Astrocyte (in vitro differentiated cells and primary cell): Measurements from ENCODE around the gene RASA4B. TPM values are rescaled to one million over a fixed set of nuclear protein-coding genes. Genes with fewer than 3 reads are reported as not detected.
"Not testable (repeated sequence)": the region's sequence is repeated elsewhere in the genome, so short reads cannot be mapped to it uniquely, and the experiment has no call there.

ENCODE experiments used
- DNase-seq: peaks from one replicate; pipeline ENCODE4 v3.0.0-alpha.2; 2010; ENCODE audit warnings: low read depth
- FAIRE-seq: peaks from 2 replicates; lab custom pipeline; 2011; peaks lifted over from hg19 to GRCh38; lab: Jason Lieb, UNC
- H2AFZ ChIP-seq: 2 replicates; pipeline ENCODE4 v1.6.0; 2012; ENCODE audit warnings: low read depth, low read length, inconsistent platforms
- H3K27ac ChIP-seq: 2 replicates; pipeline ENCODE4 v1.5.1; 2011; ENCODE audit warnings: low read depth, low read length, inconsistent platforms
- H3K27me3 ChIP-seq: 2 replicates; pipeline ENCODE4 v1.6.0; 2011; ENCODE audit warnings: low read length, inconsistent platforms; ENCODE audit not compliant: insufficient read depth
- H3K36me3 ChIP-seq: 2 replicates; pipeline ENCODE4 v1.5.1; 2011; ENCODE audit warnings: low read length, inconsistent platforms; ENCODE audit not compliant: insufficient read depth
- H3K4me1 ChIP-seq: 2 replicates; pipeline ENCODE4 v1.5.1; 2011; ENCODE audit warnings: low read length, inconsistent platforms; ENCODE audit not compliant: insufficient read depth
- H3K4me2 ChIP-seq: 2 replicates; pipeline ENCODE4 v1.6.0; 2012; ENCODE audit warnings: low read length, inconsistent platforms
- H3K4me3 ChIP-seq: 2 replicates; pipeline ENCODE4 v1.5.1; 2011; ENCODE audit warnings: low read depth, mild to moderate bottlenecking, low read length, inconsistent platforms; ENCODE audit not compliant: insufficient read depth
- H3K79me2 ChIP-seq: 2 replicates; pipeline ENCODE4 v1.6.0; 2012; ENCODE audit warnings: mild to moderate bottlenecking, low read length, inconsistent platforms; ENCODE audit not compliant: insufficient read depth
- H3K9ac ChIP-seq: 2 replicates; pipeline ENCODE4 v1.6.0; 2012; ENCODE audit warnings: mild to moderate bottlenecking, low read length, inconsistent platforms
- H3K9me3 ChIP-seq: 2 replicates; pipeline ENCODE4 v1.5.1; 2012; ENCODE audit warnings: low read depth, mild to moderate bottlenecking, low read length, inconsistent platforms; ENCODE audit not compliant: insufficient read depth
- H4K20me1 ChIP-seq: 2 replicates; pipeline ENCODE4 v1.6.0; 2012; ENCODE audit warnings: low read length, inconsistent platforms; ENCODE audit not compliant: insufficient read depth
- H3K27ac Mint-ChIP-seq: one replicate; pipeline ENCODE4 v1.8.0; 2021; ENCODE audit warnings: mild to moderate bottlenecking, mixed read lengths; ENCODE audit not compliant: unreplicated experiment
- H3K27me3 Mint-ChIP-seq: one replicate; pipeline ENCODE4 v1.8.0; 2021; ENCODE audit warnings: low read depth, mixed read lengths; ENCODE audit not compliant: unreplicated experiment
- H3K36me3 Mint-ChIP-seq: one replicate; pipeline ENCODE4 v1.8.0; 2021; ENCODE audit warnings: low read depth, mixed read lengths; ENCODE audit not compliant: unreplicated experiment
- H3K4me1 Mint-ChIP-seq: one replicate; pipeline ENCODE4 v1.8.0; 2021; ENCODE audit warnings: low read depth, mixed read lengths; ENCODE audit not compliant: unreplicated experiment
- H3K4me3 Mint-ChIP-seq: one replicate; pipeline ENCODE4 v1.8.0; 2021; ENCODE audit warnings: mild to moderate bottlenecking, moderate library complexity, mixed read lengths; ENCODE audit not compliant: unreplicated experiment
- H3K9me3 Mint-ChIP-seq: one replicate; pipeline ENCODE4 v1.8.0; 2021; ENCODE audit warnings: mild to moderate bottlenecking, mixed read lengths; ENCODE audit not compliant: unreplicated experiment
- EZH2 ChIP-seq: IDR thresholded peaks from 2 replicates; pipeline ENCODE4 v1.6.1; 2012; ENCODE audit warnings: mild to moderate bottlenecking, low read length, inconsistent platforms; ENCODE audit not compliant: insufficient read depth
- total RNA-seq: library from RNA; stranded (reverse); gene quantifications from 2 replicates; pipeline ENCODE4 v1.2.1, GENCODE V29; 2021
- TF ChIP-seq, protein P1 (sequence below): IDR thresholded peaks from 2 replicates; pipeline ENCODE4 v1.5.1; 2011; ENCODE audit warnings: low read depth, mild to moderate bottlenecking, inconsistent platforms, low read length, moderate library complexity; ENCODE audit not compliant: insufficient read depth

The RASA4B gene
- total RNA-seq, 1 donor from 2014 or later = 1.1 TPM

DNA sequence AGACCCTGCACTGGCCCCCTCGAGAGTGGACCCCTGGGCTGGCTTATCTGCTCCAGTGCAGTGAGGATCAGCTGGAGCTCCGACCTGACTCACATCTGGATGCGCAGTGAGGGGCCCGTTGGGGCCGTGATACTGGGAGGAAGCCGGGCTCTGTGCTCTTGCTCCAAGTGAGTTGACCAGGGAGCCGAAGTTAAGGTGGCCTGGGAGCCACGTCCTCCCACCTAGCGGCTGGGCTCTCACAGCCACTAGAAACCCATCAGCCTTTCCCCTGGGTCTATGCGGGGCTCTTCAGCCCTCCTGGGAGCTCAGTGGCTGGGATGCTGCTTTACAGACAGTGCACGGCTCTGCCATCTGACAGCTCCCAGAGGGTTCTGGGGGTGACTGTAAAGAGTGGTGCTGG is 62.0 kb downstream of the RASA4B start:
- Mint-ChIP-seq H3K9me3 (no peaks in the 10 kb centered on the region), H3K4me1 (peaks cover 9% of the 10 kb centered on the region), H3K4me3 (no peak overlapping the region), H3K27me3 (no peaks in the 10 kb centered on the region), H3K27ac (no peak overlapping the region), H3K36me3 (peaks cover 4% of the 10 kb centered on the region)
- Histone ChIP-seq H3K79me2 (peaks cover 2% of the 10 kb centered on the region), H3K9me3 (no peaks in the 10 kb centered on the region), H4K20me1 (peaks cover 9% of the 10 kb centered on the region), H3K36me3 (peaks cover 5% of the 10 kb centered on the region), H3K4me3 (no peak overlapping the region), H3K9ac (no peak overlapping the region), H3K27ac (no peak overlapping the region), H3K27me3 (no peaks in the 10 kb centered on the region), H2AFZ (no peak overlapping the region), H3K4me1 (peaks cover 12% of the 10 kb centered on the region), H3K4me2 (no peak overlapping the region)
- DNase-seq (no peak), FAIRE-seq (no peak)
- TF ChIP-seq, protein P1, sequence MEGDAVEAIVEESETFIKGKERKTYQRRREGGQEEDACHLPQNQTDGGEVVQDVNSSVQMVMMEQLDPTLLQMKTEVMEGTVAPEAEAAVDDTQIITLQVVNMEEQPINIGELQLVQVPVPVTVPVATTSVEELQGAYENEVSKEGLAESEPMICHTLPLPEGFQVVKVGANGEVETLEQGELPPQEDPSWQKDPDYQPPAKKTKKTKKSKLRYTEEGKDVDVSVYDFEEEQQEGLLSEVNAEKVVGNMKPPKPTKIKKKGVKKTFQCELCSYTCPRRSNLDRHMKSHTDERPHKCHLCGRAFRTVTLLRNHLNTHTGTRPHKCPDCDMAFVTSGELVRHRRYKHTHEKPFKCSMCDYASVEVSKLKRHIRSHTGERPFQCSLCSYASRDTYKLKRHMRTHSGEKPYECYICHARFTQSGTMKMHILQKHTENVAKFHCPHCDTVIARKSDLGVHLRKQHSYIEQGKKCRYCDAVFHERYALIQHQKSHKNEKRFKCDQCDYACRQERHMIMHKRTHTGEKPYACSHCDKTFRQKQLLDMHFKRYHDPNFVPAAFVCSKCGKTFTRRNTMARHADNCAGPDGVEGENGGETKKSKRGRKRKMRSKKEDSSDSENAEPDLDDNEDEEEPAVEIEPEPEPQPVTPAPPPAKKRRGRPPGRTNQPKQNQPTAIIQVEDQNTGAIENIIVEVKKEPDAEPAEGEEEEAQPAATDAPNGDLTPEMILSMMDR = no peak
- TF ChIP-seq EZH2 = no peak

DNA sequence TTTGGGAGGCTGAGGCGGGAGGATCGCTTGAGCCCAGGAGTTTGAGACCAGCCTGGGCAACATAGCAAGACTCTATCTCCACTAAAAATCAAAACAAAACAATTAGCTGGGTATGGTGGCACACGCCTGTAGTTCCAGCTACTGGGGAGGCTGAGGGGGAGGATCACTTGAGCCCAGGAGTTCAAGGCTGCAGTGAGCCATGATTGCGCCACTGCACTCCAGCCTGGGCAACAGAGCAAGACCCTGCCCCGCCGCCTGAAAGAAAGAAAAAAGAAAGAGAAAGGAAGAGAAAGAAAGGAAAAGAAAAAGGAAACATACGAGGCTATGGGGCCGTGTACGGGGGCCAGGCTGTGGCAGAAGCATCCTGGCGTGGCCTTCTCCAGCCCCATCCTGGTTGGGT is 62.6 kb downstream of the RASA4B start:
- H2AFZ ChIP-seq, H3K27ac ChIP-seq, H3K4me3 ChIP-seq, H3K4me2 ChIP-seq, H4K20me1 ChIP-seq, H3K4me3 Mint-ChIP-seq, H3K4me1 Mint-ChIP-seq, DNase-seq, H3K9me3 ChIP-seq, H3K36me3 Mint-ChIP-seq, FAIRE-seq, H3K27me3 ChIP-seq, H3K27me3 Mint-ChIP-seq, H3K36me3 ChIP-seq, H3K9ac ChIP-seq, H3K9me3 Mint-ChIP-seq, H3K79me2 ChIP-seq, H3K27ac Mint-ChIP-seq: not testable (repeated sequence)
- peaks cover 12% of the 10 kb centered on the region for H3K4me1 ChIP-seq

DNA sequence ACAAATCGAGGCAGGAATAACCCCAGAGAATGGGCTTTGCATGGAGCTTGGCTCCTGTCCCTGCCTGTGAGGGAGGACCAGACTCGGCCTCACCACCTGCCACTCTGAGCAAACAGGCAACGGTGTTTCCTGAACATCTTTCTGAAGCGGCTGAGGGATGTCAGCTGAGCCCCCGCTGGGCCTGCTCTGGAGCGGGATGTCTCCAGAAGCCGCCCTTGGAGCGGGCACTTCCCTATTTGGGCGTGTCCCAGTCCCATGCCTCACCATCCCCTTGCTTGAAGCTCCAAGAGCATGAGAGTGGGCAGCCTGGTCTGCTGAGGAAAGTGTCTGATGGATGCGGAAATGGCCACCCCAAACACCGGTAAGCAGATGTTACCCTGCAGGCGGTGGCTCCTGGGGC is 63.1 kb downstream of the RASA4B start:
- Histone ChIP-seq H3K27me3 (no peaks in the 10 kb centered on the region), H3K9me3 (no peaks in the 10 kb centered on the region), H3K4me2 (no peak overlapping the region), H3K27ac (no peak overlapping the region), H4K20me1 (peaks cover 5% of the 10 kb centered on the region), H3K79me2 (no peaks in the 10 kb centered on the region), H3K4me1 (peaks cover 12% of the 10 kb centered on the region), H3K36me3 (peaks cover 5% of the 10 kb centered on the region), H3K4me3 (no peak overlapping the region), H2AFZ (no peak overlapping the region), H3K9ac (no peak overlapping the region)
- Mint-ChIP-seq H3K36me3 (peaks cover 4% of the 10 kb centered on the region), H3K27me3 (no peaks in the 10 kb centered on the region), H3K27ac (no peak overlapping the region), H3K4me3 (no peak overlapping the region), H3K9me3 (no peaks in the 10 kb centered on the region), H3K4me1 (peaks cover 9% of the 10 kb centered on the region)
- FAIRE-seq (no peak), DNase-seq (no peak)
- no peak for TF ChIP-seq EZH2
- TF ChIP-seq, protein P1 = no peak
